Measurements from ENCODE around the gene SLC35G4.
"Not testable (repeated sequence)": the region's sequence is repeated elsewhere in the genome, so short reads cannot be mapped to it uniquely, and the experiment has no call there.

The SLC35G4 gene

GRCh38 chr18:11609488-11609887 lies at the start of gene SLC35G4:
SLC35G4 (plus strand) TSS chr18:11609596; CDS start chr18:11609596, 0 bp downstream.
- H3K27me3 Mint-ChIP-seq; DNase-seq (ENCODE audit: low spot score in 2 of 2); H3K36me3 Mint-ChIP-seq; H3K27ac Mint-ChIP-seq; H3K4me1 Mint-ChIP-seq; H3K4me3 Mint-ChIP-seq; H3K9me3 Mint-ChIP-seq; ATAC-seq (ENCODE audit: low read depth): not testable (repeated sequence)

DNA sequence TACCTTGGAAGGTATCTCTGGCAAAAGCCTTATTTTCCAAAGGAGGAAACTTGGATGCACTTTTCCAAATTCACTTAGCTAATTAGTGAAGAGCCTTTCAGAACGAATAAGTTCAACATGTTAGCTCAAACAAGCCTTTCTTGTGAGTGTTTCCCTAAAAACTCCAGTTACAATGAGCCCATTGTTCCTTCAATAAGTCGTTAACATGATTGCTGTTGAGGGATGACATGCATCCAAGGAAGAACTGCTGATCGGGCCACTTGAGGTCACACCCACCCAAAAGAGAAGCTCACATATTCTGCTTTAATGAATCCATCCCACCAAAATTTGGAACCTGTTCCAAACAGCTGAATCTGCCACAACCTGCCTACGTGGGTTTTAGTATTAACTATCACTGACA lies 48.1 kb upstream of the SLC35G4 start:
- Mint-ChIP-seq H3K36me3 (no peaks in the 10 kb centered on the region), H3K4me1 (peaks cover 4% of the 10 kb centered on the region), H3K4me3 (no peak overlapping the region), H3K9me3 (no peaks in the 10 kb centered on the region), H3K27ac (no peak overlapping the region), H3K27me3 (no peaks in the 10 kb centered on the region)
- no peak for ATAC-seq (ENCODE audit: low read depth)
- no peak for DNase-seq (ENCODE audit: low spot score in 2 of 2)

DNA sequence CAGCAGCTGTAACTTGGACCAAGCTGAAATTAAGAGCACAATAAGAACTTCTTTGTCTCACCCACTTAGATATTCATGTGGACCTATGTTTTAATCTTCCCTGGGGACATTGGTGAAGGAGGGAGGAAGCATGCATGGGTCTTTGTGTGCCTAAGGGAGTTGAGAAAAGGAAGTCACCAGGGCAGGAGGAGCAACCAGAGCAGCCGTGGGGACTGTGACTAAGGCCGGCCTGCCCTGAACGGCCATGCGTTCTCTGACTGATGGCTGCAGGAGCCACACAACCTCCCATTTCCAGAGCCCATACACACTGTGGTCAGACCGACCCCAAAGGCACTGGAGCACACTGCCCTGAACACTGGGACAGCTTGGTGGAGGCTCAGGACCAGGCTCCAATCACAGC lies 43.7 kb upstream of the SLC35G4 start:
- no peak for ATAC-seq (ENCODE audit: low read depth)
- Mint-ChIP-seq H3K9me3 (no peaks in the 10 kb centered on the region), H3K27me3 (peaks cover 15% of the 10 kb centered on the region), H3K27ac (no peak overlapping the region), H3K4me1 (no peaks in the 10 kb centered on the region), H3K4me3 (no peak overlapping the region), H3K36me3 (no peaks in the 10 kb centered on the region)
- DNase-seq (ENCODE audit: low spot score in 2 of 2) = no peak

GRCh38 chr18:11566236-11566965 lies 43.0 kb upstream of the SLC35G4 start:
- Mint-ChIP-seq H3K9me3 (no peaks in the 10 kb centered on the region), H3K27ac (no peak overlapping the region), H3K36me3 (no peaks in the 10 kb centered on the region), H3K4me3 (no peak overlapping the region), H3K27me3 (peaks cover 17% of the 10 kb centered on the region), H3K4me1 (no peaks in the 10 kb centered on the region)
- DNase-seq (ENCODE audit: low spot score in 2 of 2) (no peak), ATAC-seq (ENCODE audit: low read depth) (no peak)

DNA sequence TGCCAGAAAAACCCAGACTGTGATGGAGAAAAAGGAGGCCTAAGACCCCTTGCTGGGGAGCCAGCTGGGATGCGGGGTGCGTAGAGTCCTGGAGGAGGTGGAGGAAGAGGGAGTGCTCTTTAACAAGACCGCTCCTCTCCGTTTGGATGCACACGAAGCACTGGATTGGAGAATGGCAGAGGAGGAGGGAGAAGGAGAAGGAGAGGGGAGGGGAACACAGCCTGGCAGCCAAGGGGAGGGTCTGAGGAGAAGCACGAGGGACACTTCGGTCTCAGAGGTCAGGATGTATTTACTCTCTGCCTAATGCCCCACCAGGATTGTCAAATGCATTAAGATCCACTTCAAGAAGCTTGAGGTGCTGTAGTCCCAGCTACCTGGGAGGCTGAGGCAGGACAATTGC lies 42.0 kb upstream of the SLC35G4 start:
- Mint-ChIP-seq H3K4me3 (no peak overlapping the region), H3K9me3 (no peaks in the 10 kb centered on the region), H3K27me3 (peaks cover 17% of the 10 kb centered on the region), H3K4me1 (no peaks in the 10 kb centered on the region), H3K27ac (no peak overlapping the region), H3K36me3 (no peaks in the 10 kb centered on the region)
- ATAC-seq (ENCODE audit: low read depth) = no peak
- no peak for DNase-seq (ENCODE audit: low spot score in 2 of 2)

- DNase-seq (ENCODE audit: low spot score in 2 of 2) = no peak
- no peaks in the 10 kb centered on the region for H3K9me3 Mint-ChIP-seq
- H3K36me3 Mint-ChIP-seq = no peaks in the 10 kb centered on the region
- no peak overlapping the region for H3K4me3 Mint-ChIP-seq
- H3K4me1 Mint-ChIP-seq = no peaks in the 10 kb centered on the region
- H3K27ac Mint-ChIP-seq = no peak overlapping the region
- ATAC-seq (ENCODE audit: low read depth) = no peak
- peaks cover 20% of the 10 kb centered on the region for H3K27me3 Mint-ChIP-seq
Measured at GRCh38 chr18:11570073-11570588, 39.3 kb upstream of the SLC35G4 start.

- no peaks in the 10 kb centered on the region for H3K9me3 Mint-ChIP-seq
- H3K4me3 Mint-ChIP-seq = no peak overlapping the region
- peaks cover 20% of the 10 kb centered on the region for H3K27me3 Mint-ChIP-seq
- H3K36me3 Mint-ChIP-seq = no peaks in the 10 kb centered on the region
- no peak overlapping the region for H3K27ac Mint-ChIP-seq
- no peaks in the 10 kb centered on the region for H3K4me1 Mint-ChIP-seq
- no peak for ATAC-seq (ENCODE audit: low read depth)
- DNase-seq (ENCODE audit: low spot score in 2 of 2) = no peak
Measured at GRCh38 chr18:11570769-11571412, 38.5 kb upstream of the SLC35G4 start.

- DNase-seq (ENCODE audit: low spot score in 2 of 2) (no peak), ATAC-seq (ENCODE audit: low read depth) (no peak)
- H3K4me3 Mint-ChIP-seq = no peak overlapping the region
- H3K36me3 Mint-ChIP-seq = no peaks in the 10 kb centered on the region
- H3K27me3 Mint-ChIP-seq = peaks cover 19% of the 10 kb centered on the region
- no peaks in the 10 kb centered on the region for H3K4me1 Mint-ChIP-seq
- H3K9me3 Mint-ChIP-seq = no peaks in the 10 kb centered on the region
- H3K27ac Mint-ChIP-seq = no peak overlapping the region
Measured at GRCh38 chr18:11572201-11572600, 37.2 kb upstream of the SLC35G4 start.

GRCh38 chr18:11574545-11574944 lies 34.9 kb upstream of the SLC35G4 start:
- Mint-ChIP-seq H3K27ac (no peak overlapping the region), H3K9me3 (no peaks in the 10 kb centered on the region), H3K4me3 (no peak overlapping the region), H3K27me3 (peaks cover 9% of the 10 kb centered on the region), H3K4me1 (no peaks in the 10 kb centered on the region), H3K36me3 (no peaks in the 10 kb centered on the region)
- DNase-seq (ENCODE audit: low spot score in 2 of 2) (no peak), ATAC-seq (ENCODE audit: low read depth) (no peak)

- Mint-ChIP-seq H3K27me3 (peaks cover 3% of the 10 kb centered on the region), H3K9me3 (no peaks in the 10 kb centered on the region), H3K27ac (no peak overlapping the region), H3K4me1 (no peaks in the 10 kb centered on the region), H3K36me3 (no peaks in the 10 kb centered on the region), H3K4me3 (no peak overlapping the region)
- ATAC-seq (ENCODE audit: low read depth) = no peak
- no peak for DNase-seq (ENCODE audit: low spot score in 2 of 2)
Measured at GRCh38 chr18:11577271-11578112, 31.9 kb upstream of the SLC35G4 start.

DNA sequence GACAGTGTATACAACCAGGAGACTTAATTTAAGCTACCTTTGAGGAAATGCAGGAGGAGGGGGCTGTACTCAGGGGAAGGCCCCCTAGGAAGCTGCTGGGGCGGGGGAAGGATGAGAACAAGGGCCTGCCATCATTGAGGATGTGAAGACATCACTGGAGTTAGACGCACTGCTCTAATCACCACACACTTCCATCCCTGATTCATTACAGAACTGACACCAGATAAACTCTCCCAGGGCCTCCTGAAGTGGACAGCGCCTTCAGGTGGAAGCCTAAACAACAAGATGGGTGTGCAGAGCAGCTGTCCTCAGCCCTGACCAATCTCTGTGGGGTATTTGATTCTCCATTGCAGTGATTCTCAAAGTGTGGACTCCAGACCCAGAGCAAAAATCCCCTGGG lies 30.6 kb upstream of the SLC35G4 start:
- Mint-ChIP-seq H3K9me3 (no peaks in the 10 kb centered on the region), H3K4me1 (no peaks in the 10 kb centered on the region), H3K36me3 (no peaks in the 10 kb centered on the region), H3K4me3 (no peak overlapping the region), H3K27ac (no peak overlapping the region), H3K27me3 (no peaks in the 10 kb centered on the region)
- DNase-seq (ENCODE audit: low spot score in 2 of 2) (no peak), ATAC-seq (ENCODE audit: low read depth) (no peak)

DNA sequence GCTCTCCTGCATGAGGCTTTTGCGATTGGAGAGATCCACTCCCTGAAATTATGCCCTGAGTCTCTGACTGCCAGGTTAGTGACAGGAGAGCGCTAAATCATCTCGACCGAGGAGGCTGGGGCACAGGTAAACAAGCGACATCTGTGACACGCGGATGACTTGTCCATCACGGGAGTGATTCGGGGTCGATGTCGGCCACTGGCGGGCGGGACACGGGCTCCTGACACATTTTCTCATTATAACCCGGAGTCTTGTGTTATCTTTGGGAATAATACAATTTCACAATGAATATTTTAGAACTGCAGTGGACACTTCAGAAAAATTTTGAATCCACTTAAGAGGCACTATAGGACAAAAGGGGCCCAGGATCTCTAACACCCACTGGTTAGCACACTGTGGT lies 29.5 kb upstream of the SLC35G4 start:
- no peak for DNase-seq (ENCODE audit: low spot score in 2 of 2)
- Mint-ChIP-seq H3K4me1 (no peaks in the 10 kb centered on the region), H3K27me3 (no peaks in the 10 kb centered on the region), H3K27ac (no peak overlapping the region), H3K4me3 (no peak overlapping the region), H3K36me3 (no peaks in the 10 kb centered on the region), H3K9me3 (no peaks in the 10 kb centered on the region)
- no peak for ATAC-seq (ENCODE audit: low read depth)

DNA sequence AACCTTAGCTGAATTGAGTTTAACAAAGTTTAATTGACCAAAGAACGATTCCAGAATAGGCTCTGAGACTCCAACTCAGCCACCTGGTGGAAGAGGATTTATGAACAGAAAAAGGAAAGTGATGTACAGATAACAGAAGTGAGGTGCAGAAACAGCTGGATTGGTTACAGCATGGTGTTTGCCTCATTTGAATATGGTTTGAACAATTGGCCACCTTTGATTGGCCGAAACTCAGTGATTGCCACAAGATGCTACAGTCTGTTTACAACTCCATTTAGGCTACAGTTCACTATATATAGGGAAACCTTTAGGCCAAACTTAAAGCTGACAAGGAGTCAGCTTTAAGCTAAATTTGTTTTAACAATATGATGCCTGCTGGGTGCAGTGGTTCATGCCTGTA lies 28.1 kb upstream of the SLC35G4 start:
- ATAC-seq (ENCODE audit: low read depth) = no peak
- peaks cover under 1% of the 10 kb centered on the region for H3K27me3 Mint-ChIP-seq
- no peak for DNase-seq (ENCODE audit: low spot score in 2 of 2)
- H3K4me3 Mint-ChIP-seq = no peak overlapping the region
- no peaks in the 10 kb centered on the region for H3K4me1 Mint-ChIP-seq
- H3K9me3 Mint-ChIP-seq = no peaks in the 10 kb centered on the region
- no peak overlapping the region for H3K27ac Mint-ChIP-seq
- no peaks in the 10 kb centered on the region for H3K36me3 Mint-ChIP-seq

GRCh38 chr18:11585596-11585995 lies 23.8 kb upstream of the SLC35G4 start:
- Mint-ChIP-seq H3K4me3 (no peak overlapping the region), H3K27ac (no peak overlapping the region), H3K4me1 (no peaks in the 10 kb centered on the region), H3K27me3 (peaks cover 2% of the 10 kb centered on the region), H3K36me3 (no peaks in the 10 kb centered on the region), H3K9me3 (no peaks in the 10 kb centered on the region)
- no peak for ATAC-seq (ENCODE audit: low read depth)
- DNase-seq (ENCODE audit: low spot score in 2 of 2) = no peak
